ENCODE measurements around the gene UNC119B.

GRCh38 chr12:120761519-120761934, 51.3 kb downstream of the UNC119B start:
- no peak for TF ChIP-seq POLR2AphosphoS5 (IDR thresholded peaks at IDR 0.05; ENCODE audit: low read depth, low read length)
- TF ChIP-seq, protein P1, sequence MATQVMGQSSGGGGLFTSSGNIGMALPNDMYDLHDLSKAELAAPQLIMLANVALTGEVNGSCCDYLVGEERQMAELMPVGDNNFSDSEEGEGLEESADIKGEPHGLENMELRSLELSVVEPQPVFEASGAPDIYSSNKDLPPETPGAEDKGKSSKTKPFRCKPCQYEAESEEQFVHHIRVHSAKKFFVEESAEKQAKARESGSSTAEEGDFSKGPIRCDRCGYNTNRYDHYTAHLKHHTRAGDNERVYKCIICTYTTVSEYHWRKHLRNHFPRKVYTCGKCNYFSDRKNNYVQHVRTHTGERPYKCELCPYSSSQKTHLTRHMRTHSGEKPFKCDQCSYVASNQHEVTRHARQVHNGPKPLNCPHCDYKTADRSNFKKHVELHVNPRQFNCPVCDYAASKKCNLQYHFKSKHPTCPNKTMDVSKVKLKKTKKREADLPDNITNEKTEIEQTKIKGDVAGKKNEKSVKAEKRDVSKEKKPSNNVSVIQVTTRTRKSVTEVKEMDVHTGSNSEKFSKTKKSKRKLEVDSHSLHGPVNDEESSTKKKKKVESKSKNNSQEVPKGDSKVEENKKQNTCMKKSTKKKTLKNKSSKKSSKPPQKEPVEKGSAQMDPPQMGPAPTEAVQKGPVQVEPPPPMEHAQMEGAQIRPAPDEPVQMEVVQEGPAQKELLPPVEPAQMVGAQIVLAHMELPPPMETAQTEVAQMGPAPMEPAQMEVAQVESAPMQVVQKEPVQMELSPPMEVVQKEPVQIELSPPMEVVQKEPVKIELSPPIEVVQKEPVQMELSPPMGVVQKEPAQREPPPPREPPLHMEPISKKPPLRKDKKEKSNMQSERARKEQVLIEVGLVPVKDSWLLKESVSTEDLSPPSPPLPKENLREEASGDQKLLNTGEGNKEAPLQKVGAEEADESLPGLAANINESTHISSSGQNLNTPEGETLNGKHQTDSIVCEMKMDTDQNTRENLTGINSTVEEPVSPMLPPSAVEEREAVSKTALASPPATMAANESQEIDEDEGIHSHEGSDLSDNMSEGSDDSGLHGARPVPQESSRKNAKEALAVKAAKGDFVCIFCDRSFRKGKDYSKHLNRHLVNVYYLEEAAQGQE (IDR thresholded peaks at IDR 0.05; ENCODE audit: insufficient read depth in 1 of 2, low read depth in 2 of 2, low read length in 2 of 2) = no peak
- no peak for TF ChIP-seq SIN3A (IDR thresholded peaks at IDR 0.05; ENCODE audit: borderline replicate concordance, insufficient read depth, low read length)
- no peak for TF ChIP-seq TAF1 (IDR thresholded peaks at IDR 0.05; ENCODE audit: borderline replicate concordance, insufficient read depth, low read length)
- no peak for TF ChIP-seq FOXP2 (optimal IDR thresholded peaks at IDR 0.05; ENCODE audit: borderline replicate concordance, extremely low read depth, extremely low read length, insufficient read depth)

Measured in PFSK-1 (cell line).